SK-N-SH (cell line): ENCODE results near the gene PTOV1. TPM values are rescaled to one million over a fixed set of nuclear protein-coding genes. Genes with fewer than 3 reads are reported as not detected.

Experiments used
- CTCF ChIA-PET: fragments of 300-600, 350-600 bp; formaldehyde crosslinking; extraction: SDS; loops from one replicate; lab custom pipeline; 2021; lab: Yijun Ruan, JAX
- POLR2A ChIA-PET: fragments of 350-600 bp; sonication (Branson Sonifier 250); formaldehyde crosslinking; extraction: SDS; loops from one replicate; lab custom pipeline; 2020; ENCODE audit warnings: antibody characterized with exemption, inconsistent platforms; lab: Yijun Ruan, JAX
- DNase-seq: peaks from one replicate; pipeline ENCODE4 v3.0.0; 2012
- H2AFZ ChIP-seq: fragments of 200-600 bp; sonication (generic); 2 replicates; pipeline ENCODE4 v1.8.1; 2016; ENCODE audit warnings: antibody characterized with exemption, mild to moderate bottlenecking, low read depth
- H3F3A ChIP-seq: fragments of 200-600 bp; sonication (generic); replicated peaks from 2 replicates; pipeline ENCODE3; 2016; ENCODE audit warnings: antibody characterized with exemption, mild to moderate bottlenecking; ENCODE audit not compliant: insufficient read depth
- H3K27ac ChIP-seq, 2 experiments: fragments of 200-500 bp in 1 of 2; fragments of 200-600 bp in 1 of 2; sonication (Bioruptor generic) in 1 of 2; sonication (generic), shearing (Covaris generic) in 1 of 2; 2 replicates each; pipeline versions ENCODE4 v1.5.1 to v1.6.1; 2014 to 2016; ENCODE audit warnings: low read depth in 2 of 2, inconsistent platforms in 1 of 2, low read length in 1 of 2, mild to moderate bottlenecking in 1 of 2, mixed read lengths in 1 of 2
- H3K27me3 ChIP-seq: fragments of 200-600 bp; sonication (generic), shearing (Covaris generic); 2 replicates; pipeline ENCODE4 v1.6.1; 2016; ENCODE audit warnings: mixed run types; ENCODE audit not compliant: insufficient read depth
- H3K36me3 ChIP-seq, 2 experiments: fragments of 200-500 bp in 1 of 2; fragments of 200-600 bp in 1 of 2; sonication (Bioruptor generic) in 1 of 2; sonication (generic) in 1 of 2; replicated peaks in 1 of 2; 2 replicates each; pipeline versions ENCODE3 to v1.5.1; 2014 to 2016; ENCODE audit warnings: low read length in 1 of 2, mild to moderate bottlenecking in 1 of 2; ENCODE audit not compliant: insufficient read depth in 2 of 2, control insufficient read depth in 1 of 2
- H3K4me1 ChIP-seq, 2 experiments: fragments of 200-500 bp in 1 of 2; fragments of 200-600 bp in 1 of 2; sonication (Bioruptor generic) in 1 of 2; sonication (generic), shearing (Covaris generic) in 1 of 2; 2 replicates each; pipeline versions ENCODE4 v1.5.1 to v1.6.1; 2014 to 2016; ENCODE audit warnings: low read depth in 1 of 2, low read length in 1 of 2, mixed run types in 1 of 2; ENCODE audit not compliant: insufficient read depth in 2 of 2, control insufficient read depth in 1 of 2
- H3K4me2 ChIP-seq: fragments of 200-600 bp; sonication (generic), shearing (Covaris generic); 2 replicates; pipeline ENCODE4 v1.6.1; 2017; ENCODE audit warnings: mixed run types
- H3K4me3 ChIP-seq, 2 experiments: fragments of 200-500 bp in 1 of 2; fragments of 200-600 bp in 1 of 2; sonication (Bioruptor generic) in 1 of 2; sonication (generic), shearing (Covaris generic) in 1 of 2; 2 replicates each; pipeline versions ENCODE4 v1.5.1 to v1.8.1; 2014 to 2016; ENCODE audit warnings: low read depth in 2 of 2, inconsistent platforms in 1 of 2, low read length in 1 of 2, mild to moderate bottlenecking in 1 of 2, mixed read lengths in 1 of 2, moderate library complexity in 1 of 2
- H3K79me2 ChIP-seq: fragments of 200-600 bp; sonication (generic); 2 replicates; pipeline ENCODE4 v1.8.1; 2017; ENCODE audit warnings: mild to moderate bottlenecking; ENCODE audit not compliant: insufficient read depth
- H3K9ac ChIP-seq: fragments of 200-600 bp; sonication (generic); 2 replicates; pipeline ENCODE4 v1.6.1; 2017; ENCODE audit warnings: mixed run types
- H3K9me2 ChIP-seq: fragments of 200-600 bp; sonication (generic); 2 replicates; pipeline ENCODE4 v1.6.1; 2017; ENCODE audit warnings: mixed run types
- H3K9me3 ChIP-seq: fragments of 200-600 bp; sonication (generic); 2 replicates; pipeline ENCODE4 v1.6.1; 2017; ENCODE audit warnings: mixed run types, mild to moderate bottlenecking, moderate library complexity
- H4K20me1 ChIP-seq: fragments of 200-600 bp; sonication (generic); 2 replicates; pipeline ENCODE4 v1.6.1; 2017; ENCODE audit warnings: mild to moderate bottlenecking, mixed run types; ENCODE audit not compliant: insufficient read depth
- CTCF ChIP-seq: fragments of 200-600 bp; sonication (generic); IDR thresholded peaks from 2 replicates; pipeline ENCODE4 v1.6.1; 2017; ENCODE audit warnings: antibody characterized with exemption, mild to moderate bottlenecking, moderate library complexity
- FOSL2 ChIP-seq: IDR thresholded peaks from 2 replicates; pipeline ENCODE4 v1.4.0; 2012; ENCODE audit warnings: low read depth, mild to moderate bottlenecking, moderate library complexity, borderline replicate concordance
- GABPA ChIP-seq: IDR thresholded peaks from 2 replicates; pipeline ENCODE4 v1.4.0; 2012; ENCODE audit warnings: low read depth, mild to moderate bottlenecking
- MXI1 ChIP-seq: IDR thresholded peaks from 2 replicates; pipeline ENCODE4 v1.6.1; 2012; ENCODE audit warnings: mild to moderate bottlenecking, low read depth, low read length, improper control_type of control experiment
- NRF1 ChIP-seq: IDR thresholded peaks from 2 replicates; pipeline ENCODE4 v1.6.1; 2012; ENCODE audit warnings: low read depth, mild to moderate bottlenecking, low read length
- RAD21 ChIP-seq: IDR thresholded peaks from 2 replicates; pipeline ENCODE4 v1.6.1; 2012; ENCODE audit warnings: mild to moderate bottlenecking, low read length
- RCOR1 ChIP-seq: fragments of 150-350 bp; IDR thresholded peaks from 2 replicates; pipeline ENCODE4 v1.6.1; 2017; ENCODE audit warnings: antibody characterized with exemption, low read length
- REST ChIP-seq: IDR thresholded peaks from 2 replicates; pipeline ENCODE4 v1.6.1; 2012; ENCODE audit warnings: mild to moderate bottlenecking, low read depth, low read length, moderate library complexity
- SIN3A ChIP-seq: IDR thresholded peaks from 2 replicates; pipeline ENCODE4 v1.6.1; 2012; ENCODE audit warnings: low read depth, mild to moderate bottlenecking, low read length, moderate library complexity, borderline replicate concordance
- SMC3 ChIP-seq: IDR thresholded peaks from 2 replicates; pipeline ENCODE4 v1.6.1; 2012; ENCODE audit warnings: low read depth, low read length, improper control_type of control experiment
- TAF1 ChIP-seq: IDR thresholded peaks from 2 replicates; pipeline ENCODE4 v1.6.1; 2012; ENCODE audit warnings: low read depth, mild to moderate bottlenecking, low read length, moderate library complexity, borderline replicate concordance
- TEAD4 ChIP-seq: IDR thresholded peaks from 2 replicates; pipeline ENCODE4 v1.4.0; 2012; ENCODE audit warnings: mild to moderate bottlenecking, borderline replicate concordance; ENCODE audit not compliant: insufficient read depth
- USF1 ChIP-seq: IDR thresholded peaks from 2 replicates; pipeline ENCODE4 v1.4.0; 2012; ENCODE audit warnings: low read depth, borderline replicate concordance
- WGBS: methylation state at CpG from one replicate; pipeline ENCODE4 v1.1.6; 2017; ENCODE audit warnings: low lambda C conversion rate; 5-methylcytosine and 5-hydroxymethylcytosine counted together
- polyA plus RNA-seq, 3 experiments: library from polyadenylated mRNA; depleted of rRNA; stranded (reverse); fragments of >200 nt; gene quantifications; 2 replicates each; pipeline ENCODE4 v1.2.3, GENCODE V29; 2012

PTOV1 gene
- polyA plus RNA-seq, 1 of the 3 experiments (the other 2 are of a cell fraction), result 95.0 TPM

GRCh38 chr19:49878744-49879070 lies 27.7 kb downstream of the PTOV1 start:
- no peak for TF ChIP-seq CTCF
- no peak for TF ChIP-seq RCOR1
- no peak for TF ChIP-seq RAD21
- TF ChIP-seq SMC3, result no peak
- no peak for TF ChIP-seq FOSL2
- no peak for TF ChIP-seq REST
- TF ChIP-seq TEAD4, result no peak
- Histone ChIP-seq H3K4me2 (peak overlapping the region; percentile 97), H3K9me3 (no peaks in the 10 kb centered on the region), H4K20me1 (no peaks in the 10 kb centered on the region), H3K27me3 (no peaks in the 10 kb centered on the region), H3K79me2 (peaks cover 45% of the 10 kb centered on the region), H3F3A (no peaks in the 10 kb centered on the region), H3K27ac (peak overlapping the region in 1 of 2 experiments; percentile 96; a peak in 2 of 4 replicates), H3K4me1 (peaks cover 7 to 23% of the 10 kb centered on the region in 2 experiments; a peak in 3 of 4 replicates), H2AFZ (no peak overlapping the region), H3K9ac (peak overlapping the region; percentile 97), H3K36me3 (peaks cover 43 to 51% of the 10 kb centered on the region in 2 experiments), H3K9me2 (no peaks in the 10 kb centered on the region), H3K4me3 (peak overlapping the region; percentile 98 to 99; a peak in 3 of 4 replicates)
- ChIA-PET CTCF (interaction anchor here (1.0 to 1.1 kb wide), 2 partner anchors 10 to 11 kb away, joined by 3 to 5 read pairs; no protein-coding TSS in a partner anchor), POLR2A (interaction anchor here (3.5 kb wide), 1 partner anchor 11 kb away, joined by 22 read pairs; the partner anchor contains the start of gene PNKP)
- 73% methylated on average over 9 of the region's 9 CpGs for WGBS
- DNase-seq, result no peak

GRCh38 chr19:49879243-49879963 lies 28.4 kb downstream of the PTOV1 start:
- H3K4me1 ChIP-seq, result peaks cover 7 to 23% of the 10 kb centered on the region in 2 experiments; a peak in 3 of 4 replicates
- H3K9me3 ChIP-seq, result no peaks in the 10 kb centered on the region
- no peaks in the 10 kb centered on the region for H3K27me3 ChIP-seq
- peaks cover 38% of the 10 kb centered on the region for H3K79me2 ChIP-seq
- H3K36me3 ChIP-seq, result peaks cover 41 to 51% of the 10 kb centered on the region in 2 experiments
- DNase-seq, result no peak
- no peak for TF ChIP-seq TAF1
- TF ChIP-seq GABPA, result peak; percentile 63
- TF ChIP-seq FOSL2, result no peak
- TF ChIP-seq REST, result no peak
- no peak for TF ChIP-seq NRF1
- TF ChIP-seq USF1, result no peak
- TF ChIP-seq MXI1, result no peak
- TF ChIP-seq SIN3A, result no peak
- peak overlapping the region; percentile 97 for H3K4me2 ChIP-seq
- no peak overlapping the region; a peak in 1 of 4 replicates for H3K27ac ChIP-seq
- H3K9me2 ChIP-seq, result no peaks in the 10 kb centered on the region
- POLR2A ChIA-PET, result interaction anchor here (3.5 kb wide), 1 partner anchor 11 kb away, joined by 22 read pairs; the partner anchor contains the start of gene PNKP
- H3K4me3 ChIP-seq, result peak overlapping the region in 1 of 2 experiments; percentile 98; a peak in 1 of 4 replicates
- 95% methylated on average over 10 of the region's 12 CpGs for WGBS
- no peak overlapping the region for H2AFZ ChIP-seq
- CTCF ChIA-PET, result interaction anchor here (1.1 kb wide), 1 partner anchor 11 kb away, joined by 5 read pairs; no protein-coding TSS in a partner anchor
- no peaks in the 10 kb centered on the region for H3F3A ChIP-seq
- H3K9ac ChIP-seq, result no peak overlapping the region
- no peaks in the 10 kb centered on the region for H4K20me1 ChIP-seq
